ENCODE results near the gene PPP3R2.

PPP3R2 gene

DNA sequence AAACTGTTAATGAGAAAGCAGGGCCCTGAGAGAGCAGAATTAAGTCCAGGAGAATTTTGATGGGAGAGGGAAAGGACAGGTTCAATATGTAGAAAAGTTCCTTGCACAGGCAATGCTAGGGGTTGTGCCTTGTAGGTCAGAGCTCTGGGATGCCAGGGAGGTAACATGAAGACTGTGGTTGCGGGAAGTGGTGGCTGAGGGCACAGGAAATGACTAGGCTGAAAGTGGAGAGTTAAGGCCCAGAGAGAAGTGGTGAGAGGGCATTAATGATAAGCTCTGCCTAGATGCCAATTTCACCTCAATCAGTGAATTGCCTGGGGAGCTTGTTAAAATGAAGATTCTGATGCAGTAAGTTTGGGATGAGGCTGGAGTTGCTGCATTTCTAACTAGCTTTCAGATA is 31.5 kb upstream of the PPP3R2 start:
- no peak for TF ChIP-seq PATZ1 (CRISPR knock-in tag; IDR thresholded peaks at IDR 0.05; ENCODE audit: borderline replicate concordance)
- TF ChIP-seq OSR1 (CRISPR knock-in tag; IDR thresholded peaks at IDR 0.05): no peak
- no peak for TF ChIP-seq ZNF565 (CRISPR knock-in tag; conservative IDR thresholded peaks at IDR 0.05; ENCODE audit: low read depth)
- no peak for TF ChIP-seq PPARA (CRISPR knock-in tag; IDR thresholded peaks at IDR 0.05; ENCODE audit: borderline replicate concordance)
- no peak for TF ChIP-seq TSHZ2 (CRISPR knock-in tag; IDR thresholded peaks at IDR 0.05)
- TF ChIP-seq ESRRG (CRISPR knock-in tag; IDR thresholded peaks at IDR 0.05): no peak
- no peak for TF ChIP-seq BACH2 (CRISPR knock-in tag; IDR thresholded peaks at IDR 0.05; ENCODE audit: borderline replicate concordance)
- no peak for TF ChIP-seq CSDC2 (CRISPR knock-in tag; IDR thresholded peaks at IDR 0.05)
- TF ChIP-seq TCF4 (CRISPR knock-in tag; IDR thresholded peaks at IDR 0.05; ENCODE audit: borderline replicate concordance): no peak
- no peak for TF ChIP-seq ZFP3 (CRISPR knock-in tag; IDR thresholded peaks at IDR 0.05)
- TF ChIP-seq TOX (CRISPR knock-in tag; IDR thresholded peaks at IDR 0.05; ENCODE audit: borderline replicate concordance): no peak
- TF ChIP-seq GLIS3 (CRISPR knock-in tag; IDR thresholded peaks at IDR 0.05): no peak
- TF ChIP-seq, protein P1, sequence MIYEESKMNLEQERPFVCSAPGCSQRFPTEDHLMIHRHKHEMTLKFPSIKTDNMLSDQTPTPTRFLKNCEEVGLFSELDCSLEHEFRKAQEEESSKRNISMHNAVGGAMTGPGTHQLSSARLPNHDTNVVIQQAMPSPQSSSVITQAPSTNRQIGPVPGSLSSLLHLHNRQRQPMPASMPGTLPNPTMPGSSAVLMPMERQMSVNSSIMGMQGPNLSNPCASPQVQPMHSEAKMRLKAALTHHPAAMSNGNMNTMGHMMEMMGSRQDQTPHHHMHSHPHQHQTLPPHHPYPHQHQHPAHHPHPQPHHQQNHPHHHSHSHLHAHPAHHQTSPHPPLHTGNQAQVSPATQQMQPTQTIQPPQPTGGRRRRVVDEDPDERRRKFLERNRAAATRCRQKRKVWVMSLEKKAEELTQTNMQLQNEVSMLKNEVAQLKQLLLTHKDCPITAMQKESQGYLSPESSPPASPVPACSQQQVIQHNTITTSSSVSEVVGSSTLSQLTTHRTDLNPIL (CRISPR knock-in tag; IDR thresholded peaks at IDR 0.05; ENCODE audit: low read depth): no peak
- TF ChIP-seq ZNF70 (CRISPR knock-in tag; IDR thresholded peaks at IDR 0.05): no peak
- no peak for TF ChIP-seq ZFP30 (CRISPR knock-in tag; IDR thresholded peaks at IDR 0.05)
- no peak for TF ChIP-seq ZNF8 (CRISPR knock-in tag; IDR thresholded peaks at IDR 0.05)
- TF ChIP-seq POU6F1 (CRISPR knock-in tag; IDR thresholded peaks at IDR 0.05; ENCODE audit: borderline replicate concordance, low read depth): no peak
- ATAC-seq: no peak

- TF ChIP-seq CSRNP3 (CRISPR knock-in tag; IDR thresholded peaks at IDR 0.05) (no peak), OSR1 (CRISPR knock-in tag; IDR thresholded peaks at IDR 0.05) (no peak), PPARA (CRISPR knock-in tag; IDR thresholded peaks at IDR 0.05; ENCODE audit: borderline replicate concordance) (no peak), SNAI2 (CRISPR knock-in tag; IDR thresholded peaks at IDR 0.05) (no peak), ISL1 (CRISPR knock-in tag; IDR thresholded peaks at IDR 0.05) (no peak), POU6F1 (CRISPR knock-in tag; IDR thresholded peaks at IDR 0.05; ENCODE audit: borderline replicate concordance, low read depth) (no peak), PATZ1 (CRISPR knock-in tag; IDR thresholded peaks at IDR 0.05; ENCODE audit: borderline replicate concordance) (no peak), ZC3H10 (CRISPR knock-in tag; IDR thresholded peaks at IDR 0.05) (no peak), TOX (CRISPR knock-in tag; IDR thresholded peaks at IDR 0.05; ENCODE audit: borderline replicate concordance) (no peak), CSDC2 (CRISPR knock-in tag; IDR thresholded peaks at IDR 0.05) (no peak), ZFP30 (CRISPR knock-in tag; IDR thresholded peaks at IDR 0.05) (no peak)
- TF ChIP-seq, protein P1 (CRISPR knock-in tag; IDR thresholded peaks at IDR 0.05; ENCODE audit: low read depth): no peak
- ATAC-seq: no peak; the same call in 2 of the 3 replicates
Measured at GRCh38 chr9:101625876-101626275, 31.1 kb upstream of the PPP3R2 start.

All from SK-N-SH treated with all-trans-retinoic acid at 6 μM for 48 hours (cell line).